ENCODE results near the gene FKBP1B. TPM values are rescaled to one million over a fixed set of nuclear protein-coding genes. Genes with fewer than 3 reads are reported as not detected.

Gene FKBP1B
- 10.6 to 12.7 TPM (median 11.5 TPM) in 5 replicates for total RNA-seq (2022; extraction: Qiagen RNA extraction)

GRCh38 chr2:24049485-24050021, at the start of gene FKBP1B:
Gene FKBP1B (plus strand): TSS chr2:24049741. CDS start chr2:24049850, 109 bp downstream.

GRCh38 chr2:24009680-24010476, 39.7 kb upstream of the FKBP1B start, which contains the start of gene MFSD2B:
Gene MFSD2B (plus strand): TSS chr2:24010085. CDS start chr2:24010097, 12 bp downstream.

GRCh38 chr2:24046930-24047702, 2.4 kb upstream of the FKBP1B start, which contains the start of gene WDCP:
Gene WDCP (minus strand): TSS chr2:24047391. CDS start chr2:24039494, 7,897 bp downstream.

GRCh38 chr2:24075915-24076848, 26.6 kb downstream of the FKBP1B start, which contains the start of gene SF3B6:
Gene SF3B6 (minus strand): TSS chr2:24076326. CDS start chr2:24076229, 97 bp downstream.

GRCh38 chr2:24084386-24085199, 35.1 kb downstream of the FKBP1B start, which contains the start of gene TP53I3:
Gene TP53I3 (minus strand): TSS chr2:24084834. CDS start chr2:24084326, 508 bp downstream.

Other genes starting within 250 kb of the FKBP1B start
- 5.6 to 8.5 TPM (median 7.2 TPM) in 5 replicates for gene ATAD2B, start 122.6 kb upstream of the FKBP1B start, total RNA-seq (2022; extraction: Qiagen RNA extraction)
- 19.8 to 25.0 TPM (median 22.7 TPM) in 5 replicates for gene UBXN2A, start 109.3 kb upstream of the FKBP1B start, total RNA-seq (2022; extraction: Qiagen RNA extraction)
- 0.11 to 0.64 TPM (median 0.59 TPM) in 5 replicates for gene MFSD2B, start 39.7 kb upstream of the FKBP1B start, total RNA-seq (2022; extraction: Qiagen RNA extraction)
- 11.7 to 14.3 TPM (median 12.9 TPM) in 5 replicates for gene WDCP, start 2.4 kb upstream of the FKBP1B start, total RNA-seq (2022; extraction: Qiagen RNA extraction)
- gene SF3B6, start 26.6 kb downstream of the FKBP1B start, total RNA-seq (2022; extraction: Qiagen RNA extraction) = 159 to 226 TPM (median 170 TPM) in 5 replicates
- gene TP53I3, start 35.1 kb downstream of the FKBP1B start, total RNA-seq (2022; extraction: Qiagen RNA extraction) = 243 to 290 TPM (median 270 TPM) in 5 replicates
- gene PFN4, start 73.6 kb downstream of the FKBP1B start, total RNA-seq (2022; extraction: Qiagen RNA extraction) = 1.1 to 1.9 TPM (median 1.9 TPM) in 5 replicates
- 1.1 to 4.1 TPM (median 3.6 TPM) in 5 replicates for gene FAM228B, start 73.7 kb downstream of the FKBP1B start, total RNA-seq (2022; extraction: Qiagen RNA extraction)
- gene FAM228A, start 125.3 kb downstream of the FKBP1B start, total RNA-seq (2022; extraction: Qiagen RNA extraction) = not detected in 5 replicates

Data from A549 treated with Mapracorat at 1 μM for 4 hours (cell line).